GM13977 (cell line): ENCODE measurements around the gene ZNF688.
"Not testable (repeated sequence)": the region's sequence is repeated elsewhere in the genome, so short reads cannot be mapped to it uniquely, and the experiment has no call there.

Experiments used
- DNase-seq: peaks from one replicate; pipeline ENCODE4 v3.0.0; 2012; ENCODE audit warnings: low spot score
- in situ Hi-C: fragments of 300-500 bp; cut with MboI; formaldehyde crosslinking; loops from one replicate; pipeline ENCODE4 v1.12.0; 2022; ENCODE audit warnings: low sequenced_read_pairs, low pct_unique_long_range_greater_than_20kb, mixed read lengths, inconsistent platforms; ENCODE audit not compliant: unreplicated experiment
- TF ChIP-seq, protein P1 (sequence below): IDR thresholded peaks from 2 replicates; pipeline ENCODE4 v1.5.1; 2012; ENCODE audit warnings: mild to moderate bottlenecking, control low read depth; ENCODE audit not compliant: insufficient read depth; ENCODE audit errors: extremely low read depth, missing control alignments

Gene ZNF688

DNA sequence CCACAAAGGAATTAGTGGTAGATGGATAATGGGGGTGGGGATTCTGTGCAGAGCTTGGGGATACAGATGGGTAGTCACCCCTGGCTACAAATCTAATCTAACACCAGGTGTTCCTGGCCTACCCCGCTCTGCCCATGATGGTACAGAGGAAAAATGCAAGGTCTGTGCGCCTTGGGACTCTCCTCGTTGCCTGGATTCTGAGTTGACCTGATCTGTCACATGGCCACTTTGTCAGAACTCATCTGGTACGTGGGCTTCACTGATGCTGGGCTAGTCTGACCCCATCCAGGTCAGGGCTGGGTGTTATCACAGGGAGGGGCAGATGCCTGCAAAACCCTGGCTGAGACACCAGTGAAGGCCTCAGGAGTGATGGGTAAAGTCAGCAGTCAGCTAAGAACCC is 18.6 kb downstream of the ZNF688 start:
- TF ChIP-seq, protein P1, sequence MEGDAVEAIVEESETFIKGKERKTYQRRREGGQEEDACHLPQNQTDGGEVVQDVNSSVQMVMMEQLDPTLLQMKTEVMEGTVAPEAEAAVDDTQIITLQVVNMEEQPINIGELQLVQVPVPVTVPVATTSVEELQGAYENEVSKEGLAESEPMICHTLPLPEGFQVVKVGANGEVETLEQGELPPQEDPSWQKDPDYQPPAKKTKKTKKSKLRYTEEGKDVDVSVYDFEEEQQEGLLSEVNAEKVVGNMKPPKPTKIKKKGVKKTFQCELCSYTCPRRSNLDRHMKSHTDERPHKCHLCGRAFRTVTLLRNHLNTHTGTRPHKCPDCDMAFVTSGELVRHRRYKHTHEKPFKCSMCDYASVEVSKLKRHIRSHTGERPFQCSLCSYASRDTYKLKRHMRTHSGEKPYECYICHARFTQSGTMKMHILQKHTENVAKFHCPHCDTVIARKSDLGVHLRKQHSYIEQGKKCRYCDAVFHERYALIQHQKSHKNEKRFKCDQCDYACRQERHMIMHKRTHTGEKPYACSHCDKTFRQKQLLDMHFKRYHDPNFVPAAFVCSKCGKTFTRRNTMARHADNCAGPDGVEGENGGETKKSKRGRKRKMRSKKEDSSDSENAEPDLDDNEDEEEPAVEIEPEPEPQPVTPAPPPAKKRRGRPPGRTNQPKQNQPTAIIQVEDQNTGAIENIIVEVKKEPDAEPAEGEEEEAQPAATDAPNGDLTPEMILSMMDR = no peak
- in situ Hi-C loops = no loop called here
- no peak for DNase-seq

DNA sequence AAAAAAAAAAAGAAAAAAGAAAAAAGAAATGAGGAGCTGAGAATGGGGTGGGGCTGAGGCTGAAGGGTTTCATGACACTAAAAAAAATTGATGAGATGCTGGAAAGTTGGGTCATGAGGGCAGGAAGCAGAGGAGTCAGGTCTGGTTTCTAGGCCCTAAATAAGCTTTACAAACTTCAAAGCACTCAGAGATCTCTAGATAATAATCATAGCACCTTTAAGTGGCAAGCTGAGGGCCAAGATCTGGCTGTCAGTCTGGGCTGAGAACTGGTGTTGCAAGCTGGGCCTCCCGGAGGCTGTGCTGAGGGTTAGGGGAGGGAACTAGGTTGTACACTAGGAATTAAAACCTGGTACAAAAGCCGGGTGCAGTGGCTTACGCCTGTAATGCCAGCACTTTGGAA is 19.7 kb downstream of the ZNF688 start:
- peak; percentile 72 for DNase-seq
- TF ChIP-seq, protein P1 = no peak
- in situ Hi-C loops = no loop called here

DNA sequence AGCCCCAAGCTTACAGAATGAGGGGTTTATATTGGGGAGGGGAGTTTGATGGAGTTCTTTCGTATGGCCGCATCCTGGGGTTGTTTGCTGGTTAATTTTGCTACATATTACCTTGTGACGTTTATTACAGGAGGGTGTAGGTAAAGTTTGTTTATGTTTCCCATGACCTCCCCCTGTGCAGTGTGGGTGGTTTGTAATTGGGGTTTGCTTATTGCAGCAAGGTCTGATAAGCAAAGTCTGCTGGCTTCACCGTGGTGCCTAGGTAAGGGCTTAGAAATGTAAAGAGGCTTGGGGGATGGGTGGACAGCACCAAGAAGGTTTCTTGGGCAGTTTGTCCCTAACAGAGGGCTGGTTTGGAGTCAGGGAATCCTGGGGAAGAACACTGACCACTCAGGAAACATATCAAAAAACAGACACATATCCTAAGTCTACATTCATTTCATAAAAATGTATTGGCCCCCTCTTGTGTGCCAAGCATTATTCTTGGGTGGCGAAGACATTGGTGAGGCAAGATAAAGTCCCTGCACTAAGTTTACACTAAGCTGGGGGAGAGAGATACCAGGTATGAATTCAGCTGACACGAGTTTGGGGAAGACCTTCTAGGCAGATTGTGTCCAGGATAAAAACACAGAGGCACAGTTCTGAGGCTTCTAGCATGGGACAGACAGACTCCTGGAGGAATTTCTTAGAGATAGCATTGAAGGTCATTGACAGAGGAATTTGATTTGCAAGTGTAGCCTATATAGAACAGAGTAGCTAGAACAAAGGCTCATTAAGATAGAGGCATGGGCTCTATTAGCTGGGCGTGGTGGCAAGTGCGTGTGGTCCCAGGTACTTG is 22.9 kb downstream of the ZNF688 start:
- in situ Hi-C loops = loop anchor here (25.0 kb wide), 1 partner anchor 89 kb away; no protein-coding TSS in a partner anchor
- TF ChIP-seq, protein P1 = no peak
- no peak for DNase-seq

DNA sequence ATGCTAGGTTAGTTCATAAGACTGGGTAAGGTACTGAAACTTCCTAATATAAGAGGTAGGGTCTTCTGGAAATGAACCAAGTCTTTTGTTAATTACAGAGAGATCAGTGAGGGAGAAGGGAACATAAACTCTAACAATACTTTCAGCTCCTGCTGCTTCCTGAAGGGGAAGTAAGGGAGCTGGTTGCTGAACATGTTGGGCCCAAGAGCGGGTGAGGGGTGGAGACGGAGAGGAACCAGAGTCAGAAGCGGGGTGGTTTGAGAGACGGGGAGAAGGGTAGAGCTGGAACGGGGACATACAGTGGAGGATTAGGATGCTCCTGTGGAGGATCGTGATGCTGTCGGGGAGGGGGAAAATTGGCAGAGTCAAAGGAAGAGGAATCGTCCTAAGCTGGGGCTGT is 25.4 kb downstream of the ZNF688 start:
- DNase-seq = no peak
- TF ChIP-seq, protein P1 = no peak
- in situ Hi-C loops = loop anchor here (25.0 kb wide), 1 partner anchor 91 kb away; no protein-coding TSS in a partner anchor

DNA sequence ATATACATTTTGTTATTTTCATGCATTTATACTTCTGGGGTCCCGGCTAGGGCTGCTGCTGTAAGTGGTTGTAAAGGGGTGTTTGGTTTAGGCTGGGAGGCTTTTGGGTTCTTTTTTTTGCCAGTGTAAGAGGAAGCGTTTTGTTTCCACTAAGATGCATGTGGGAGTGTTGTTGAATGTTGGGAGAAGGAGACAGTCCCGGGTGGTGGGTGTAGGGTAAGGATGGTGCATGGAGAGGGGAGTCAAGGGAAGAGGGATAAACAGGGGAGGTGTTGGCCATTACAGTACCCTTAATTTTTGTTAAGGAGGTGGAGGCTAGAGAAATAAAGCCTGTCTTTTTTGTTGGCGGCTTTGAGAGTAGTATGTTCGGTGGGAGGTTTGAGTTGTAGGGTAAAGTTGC is 28.4 kb downstream of the ZNF688 start:
- in situ Hi-C loops = loop anchor here (25.0 kb wide), 1 partner anchor 94 kb away; no protein-coding TSS in a partner anchor

DNA sequence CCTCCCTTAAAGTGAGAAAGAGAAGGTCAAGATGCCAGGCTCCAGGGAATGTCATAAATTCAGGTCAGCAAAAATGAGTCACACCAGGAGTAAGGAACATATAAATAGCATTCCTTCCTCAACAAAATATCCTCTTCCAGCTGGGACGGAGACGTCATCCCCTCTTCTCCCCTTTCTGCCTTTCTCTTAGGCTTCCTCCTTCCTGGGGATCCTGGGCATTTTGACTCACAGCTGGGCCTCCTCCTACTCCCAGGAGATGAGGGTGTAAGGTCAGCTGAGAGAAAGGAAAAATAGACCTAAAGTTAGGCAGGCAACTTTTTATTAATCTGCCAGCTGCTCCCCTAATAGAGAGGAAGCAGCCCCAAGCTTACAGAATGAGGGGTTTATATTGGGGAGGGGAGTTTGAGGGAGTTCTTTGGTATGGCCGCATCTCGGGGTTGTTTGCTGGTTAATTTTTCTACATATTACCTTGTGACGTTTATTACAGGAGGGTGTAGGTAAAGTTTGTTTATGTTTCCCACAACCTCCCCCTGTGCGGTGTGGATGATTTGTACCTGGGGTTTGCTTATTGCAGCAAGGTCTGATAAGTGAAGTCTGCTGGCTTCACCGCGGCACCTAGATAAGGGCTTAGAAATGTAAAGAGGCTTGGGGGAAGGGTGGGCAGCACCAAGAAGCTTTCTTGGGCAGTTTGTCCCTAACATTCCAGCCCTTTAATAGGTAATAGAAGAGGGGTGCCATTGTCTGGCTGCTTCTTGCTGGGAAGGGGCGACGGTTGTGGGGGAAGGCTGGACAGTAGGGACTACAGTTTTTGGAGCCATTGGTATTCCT is 29.8 kb downstream of the ZNF688 start:
- no peak for DNase-seq
- TF ChIP-seq, protein P1 = no peak
- in situ Hi-C loops = loop anchor here (25.0 kb wide), 1 partner anchor 96 kb away; no protein-coding TSS in a partner anchor

More for the DNA sequence above, 28.4 kb downstream of the ZNF688 start:
- TF ChIP-seq, protein P1 = no peak
- DNase-seq = no peak

DNA sequence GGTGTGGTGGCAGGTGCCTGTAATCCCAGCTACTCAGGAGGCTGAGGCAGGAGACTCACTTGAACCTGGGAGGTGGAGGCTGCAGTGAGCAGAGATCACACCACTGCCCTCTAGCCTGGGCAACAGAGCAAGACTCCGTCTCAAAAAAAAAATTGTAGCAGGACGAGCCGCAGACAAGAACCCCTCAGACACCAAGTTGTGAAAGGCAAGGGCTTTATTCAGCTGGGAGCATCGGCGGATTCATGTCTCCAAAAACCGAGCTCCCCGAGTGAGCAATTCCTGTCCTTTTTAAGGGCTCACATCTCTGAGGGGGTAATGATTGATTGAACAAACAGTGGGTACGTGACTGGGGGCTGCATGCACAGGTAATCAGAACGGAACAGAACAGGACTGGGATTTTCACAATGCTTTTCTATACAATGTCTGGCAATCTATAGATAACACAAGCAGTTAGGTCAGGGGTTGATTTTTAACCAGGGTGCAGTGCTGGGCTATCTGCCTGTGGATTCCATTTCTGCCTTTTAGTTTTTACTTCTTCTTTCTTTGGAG is 30.5 kb downstream of the ZNF688 start:
- in situ Hi-C loops = loop anchor here (25.0 kb wide), 1 partner anchor 96 kb away; no protein-coding TSS in a partner anchor
- DNase-seq = not testable (repeated sequence)

DNA sequence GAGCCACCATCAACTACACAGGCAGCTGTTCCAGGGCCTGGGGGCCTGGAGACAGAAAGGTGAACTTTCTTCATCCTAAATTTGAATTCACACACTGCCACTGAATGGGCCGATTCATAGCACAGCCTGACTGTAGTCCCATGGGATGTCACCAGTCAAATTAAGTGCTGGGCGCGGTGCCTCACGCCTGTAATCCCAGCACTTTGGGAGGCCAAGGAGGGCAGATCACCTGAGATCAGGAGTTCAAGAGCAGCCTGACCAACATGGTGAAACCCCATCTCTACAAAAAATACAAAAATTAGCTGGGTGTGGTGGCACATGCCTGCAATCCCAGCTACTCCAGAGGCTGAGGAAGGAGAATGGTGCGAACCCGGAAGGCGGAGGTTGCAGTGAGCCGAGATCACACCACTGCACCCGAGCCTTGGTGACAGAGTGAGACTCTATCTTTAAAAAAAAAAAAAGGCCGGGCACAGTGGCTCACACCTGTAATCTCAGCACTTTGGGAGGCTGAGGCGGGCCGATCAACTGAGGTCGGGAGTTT is 31.5 kb downstream of the ZNF688 start:
- in situ Hi-C loops = loop anchor here (10.0 to 25.0 kb wide), 2 partner anchors 85 to 97 kb away; no protein-coding TSS in a partner anchor
- DNase-seq = not testable (repeated sequence)
